HG03175 (cell line): Measurements from ENCODE around the gene STIM2.
"Not testable (repeated sequence)": the region's sequence is repeated elsewhere in the genome, so short reads cannot be mapped to it uniquely, and the experiment has no call there.

Experiments used
- ATAC-seq: cut with Tn5 transposase; IDR thresholded peaks from one replicate; pipeline ENCODE4 v1.9.1; 2021; ENCODE audit warnings: mild to moderate bottlenecking, moderate library complexity; ENCODE audit not compliant: unreplicated experiment

The STIM2 gene

GRCh38 chr4:26860157-26860921 is at the start of gene STIM2:
Gene STIM2, plus strand, starts transcription at chr4:26860841.
- peak; percentile 58 for ATAC-seq

- ATAC-seq = not testable (repeated sequence)
These were observed 49.1 kb upstream of the STIM2 start for GRCh38 chr4:26811571-26811970.

GRCh38 chr4:26812049-26812714 is 48.5 kb upstream of the STIM2 start:
- no peak for ATAC-seq

GRCh38 chr4:26813698-26814097 is 46.9 kb upstream of the STIM2 start:
- no peak for ATAC-seq

GRCh38 chr4:26815199-26815598 is 45.4 kb upstream of the STIM2 start:
- ATAC-seq = no peak

- ATAC-seq = no peak
These were observed 44.9 kb upstream of the STIM2 start for GRCh38 chr4:26815706-26816105.

- ATAC-seq = no peak
These were observed 41.6 kb upstream of the STIM2 start for GRCh38 chr4:26819026-26819425.

GRCh38 chr4:26819478-26820095 is 41.1 kb upstream of the STIM2 start:
- no peak for ATAC-seq

GRCh38 chr4:26820346-26820745 is 40.3 kb upstream of the STIM2 start:
- ATAC-seq = no peak

GRCh38 chr4:26821031-26821430 is 39.6 kb upstream of the STIM2 start:
- no peak for ATAC-seq

- no peak for ATAC-seq
These were observed 38.8 kb upstream of the STIM2 start for GRCh38 chr4:26821677-26822503.

- ATAC-seq = peak; percentile 56
These were observed 38.1 kb upstream of the STIM2 start for GRCh38 chr4:26822546-26822945.

GRCh38 chr4:26822974-26823373 is 37.7 kb upstream of the STIM2 start:
- ATAC-seq = not testable (repeated sequence)

- ATAC-seq = no peak
These were observed 37.1 kb upstream of the STIM2 start for GRCh38 chr4:26823583-26823982.

GRCh38 chr4:26824667-26825066 is 36.0 kb upstream of the STIM2 start:
- ATAC-seq = no peak

- ATAC-seq = peak; percentile 92
These were observed 33.9 kb upstream of the STIM2 start for GRCh38 chr4:26826721-26827120.

- not testable (repeated sequence) for ATAC-seq
These were observed 33.3 kb upstream of the STIM2 start for GRCh38 chr4:26827336-26827735.

- ATAC-seq = no peak
These were observed 32.8 kb upstream of the STIM2 start for GRCh38 chr4:26827798-26828197.

- no peak for ATAC-seq
These were observed 31.6 kb upstream of the STIM2 start for GRCh38 chr4:26829018-26829417.

GRCh38 chr4:26830033-26830432 is 30.6 kb upstream of the STIM2 start:
- ATAC-seq = no peak

GRCh38 chr4:26830701-26831100 is 29.9 kb upstream of the STIM2 start:
- no peak for ATAC-seq
